Activated B cell treated with CpG ODN at 0.5 μM for 24 hours (primary cell): ENCODE measurements around the gene CARD10. TPM values are rescaled to one million over a fixed set of nuclear protein-coding genes. Genes with fewer than 3 reads are reported as not detected.

ENCODE experiments used
- ATAC-seq: fragments of 200-7000 bp; cut with Tn5 transposase; one replicate; pipeline ENCODE4 v1.10.0; 2021; ENCODE audit warnings: low read depth, mild to moderate bottlenecking, moderate library complexity
- CTCF ChIA-PET: fragments of 350-600 bp; sonication (Branson Sonifier 250); formaldehyde crosslinking; loops from one replicate; lab custom pipeline; 2021; ENCODE audit warnings: antibody characterized with exemption; lab: Charles Lee
- POLR2A ChIA-PET: fragments of 350-600 bp; sonication (Branson Sonifier 250); formaldehyde crosslinking; loops from one replicate; lab custom pipeline; 2021; ENCODE audit warnings: antibody characterized with exemption; lab: Charles Lee
- DNase-seq: peaks from one replicate; pipeline ENCODE4 v3.0.0; 2022
- H3K27ac Mint-ChIP-seq: one replicate; pipeline ENCODE4 v1.8.0; 2020; ENCODE audit warnings: mixed read lengths
- H3K27me3 Mint-ChIP-seq: one replicate; pipeline ENCODE4 v1.8.0; 2021; ENCODE audit warnings: mixed read lengths
- H3K36me3 Mint-ChIP-seq: one replicate; pipeline ENCODE4 v1.8.0; 2021; ENCODE audit warnings: low read depth, mixed read lengths
- H3K4me1 Mint-ChIP-seq: one replicate; pipeline ENCODE4 v1.8.0; 2021; ENCODE audit warnings: mixed read lengths
- H3K4me3 Mint-ChIP-seq: one replicate; pipeline ENCODE4 v1.8.0; 2020; ENCODE audit warnings: mild to moderate bottlenecking, mixed read lengths
- H3K9me3 Mint-ChIP-seq: one replicate; pipeline ENCODE4 v1.8.0; 2020; ENCODE audit warnings: mixed read lengths
- CTCF ChIP-seq: fragments of 200-600 bp; IDR thresholded peaks from one replicate; pipeline ENCODE4 v1.8.0; 2022; ENCODE audit warnings: antibody characterized with exemption, mild to moderate bottlenecking
- intact Hi-C: fragments of 100-400 bp; cut with micrococcal nuclease; formaldehyde crosslinking; loops from one replicate; pipeline ENCODE4 v1.15.1; 2024
- total RNA-seq: library from RNA; stranded (reverse); gene quantifications from 2 replicates; pipeline ENCODE4 v1.2.3, GENCODE V29; 2022

CARD10 gene
- total RNA-seq, 1 donor from 2014 or later = not detected

DNA sequence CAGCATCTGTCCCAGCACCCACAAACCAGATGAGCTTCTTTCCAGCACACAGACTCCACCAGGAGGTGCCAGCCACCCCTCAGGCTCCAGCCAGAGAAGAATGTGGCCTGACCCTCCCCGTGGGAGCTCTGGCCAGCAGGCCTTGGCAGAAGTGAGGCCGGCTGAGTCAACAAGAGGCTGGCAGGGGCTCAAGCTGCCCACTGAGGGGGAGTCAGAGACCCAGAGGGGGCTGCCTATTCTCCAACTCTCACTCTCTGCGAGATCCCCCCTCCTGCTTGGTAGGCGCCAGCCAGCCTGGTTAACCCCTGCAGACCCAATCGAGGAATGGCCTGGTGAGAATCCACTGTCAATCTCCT lies 30.5 kb upstream of the CARD10 start:
- Mint-ChIP-seq H3K27ac (no peak overlapping the region), H3K27me3 (peaks cover 25% of the 10 kb centered on the region), H3K36me3 (no peaks in the 10 kb centered on the region), H3K4me3 (no peak overlapping the region), H3K4me1 (peaks cover 3% of the 10 kb centered on the region), H3K9me3 (no peaks in the 10 kb centered on the region)
- TF ChIP-seq CTCF = no peak
- DNase-seq (no peak), ATAC-seq (no peak)
- intact Hi-C loops = no loop called here
- CTCF ChIA-PET = interaction anchor here (1.4 to 15.2 kb wide), 3 partner anchors 10 to 77 kb away, joined by 3 to 255 read pairs (median 6); partner anchors contain the start of gene CDC42EP1
- POLR2A ChIA-PET = no interaction called here

DNA sequence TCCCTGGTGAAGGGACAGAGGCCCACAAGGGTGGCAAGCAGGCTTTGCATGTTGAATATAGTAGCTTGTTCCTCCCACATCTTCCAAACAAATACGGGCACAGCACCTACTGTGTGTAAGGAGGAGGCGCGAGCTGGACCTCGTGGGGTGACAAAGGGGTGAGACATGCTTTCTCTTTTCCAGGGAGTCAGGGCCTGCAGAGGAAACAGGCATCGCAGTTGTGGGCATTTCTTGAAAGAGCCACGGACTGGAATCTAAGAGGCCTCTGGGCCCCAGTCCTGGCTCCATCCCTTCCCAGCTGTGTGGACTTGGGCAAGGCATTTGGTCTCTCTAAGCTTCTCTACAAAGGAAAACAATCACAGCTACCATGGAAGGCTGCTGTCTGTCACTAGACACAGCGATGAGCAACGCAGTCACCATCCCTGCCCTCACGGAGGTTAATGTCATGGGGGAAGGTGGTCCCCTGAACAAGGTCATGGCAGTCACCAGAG lies 28.1 kb upstream of the CARD10 start:
- Mint-ChIP-seq H3K36me3 (no peaks in the 10 kb centered on the region), H3K4me3 (no peak overlapping the region), H3K27ac (no peak overlapping the region), H3K27me3 (peaks cover 22% of the 10 kb centered on the region), H3K9me3 (no peaks in the 10 kb centered on the region), H3K4me1 (peaks cover 3% of the 10 kb centered on the region)
- intact Hi-C loops = no loop called here
- ChIA-PET CTCF (interaction anchor here (15.2 kb wide), 1 partner anchor 18 kb away, joined by 255 read pairs; the partner anchor contains the start of gene CDC42EP1), POLR2A (no interaction called here)
- no peak for TF ChIP-seq CTCF
- ATAC-seq = no peak
- DNase-seq = no peak

GRCh38 chr22:37546437-37547250 lies 27.4 kb upstream of the CARD10 start:
- H3K4me1 Mint-ChIP-seq = peaks cover 8% of the 10 kb centered on the region
- CTCF ChIA-PET = interaction anchor here (15.2 kb wide), 1 partner anchor 19 kb away, joined by 255 read pairs; the partner anchor contains the start of gene CDC42EP1
- H3K36me3 Mint-ChIP-seq = no peaks in the 10 kb centered on the region
- no peak overlapping the region for H3K4me3 Mint-ChIP-seq
- DNase-seq (no peak), ATAC-seq (no peak)
- intact Hi-C loops = no loop called here
- H3K27me3 Mint-ChIP-seq = peaks cover 24% of the 10 kb centered on the region
- POLR2A ChIA-PET = no interaction called here
- no peak for TF ChIP-seq CTCF
- H3K27ac Mint-ChIP-seq = no peak overlapping the region
- H3K9me3 Mint-ChIP-seq = no peaks in the 10 kb centered on the region

- ChIA-PET POLR2A (no interaction called here), CTCF (interaction anchor here (15.2 kb wide), 1 partner anchor 20 kb away, joined by 255 read pairs; the partner anchor contains the start of gene CDC42EP1)
- Mint-ChIP-seq H3K27ac (no peak overlapping the region), H3K4me3 (no peak overlapping the region), H3K36me3 (no peaks in the 10 kb centered on the region), H3K9me3 (no peaks in the 10 kb centered on the region), H3K4me1 (peaks cover 10% of the 10 kb centered on the region), H3K27me3 (peaks cover 17% of the 10 kb centered on the region)
- DNase-seq (no peak), ATAC-seq (no peak)
- TF ChIP-seq CTCF = no peak
- intact Hi-C loops = no loop called here
Measured at GRCh38 chr22:37545703-37546436, 26.7 kb upstream of the CARD10 start.
